NCI-H1105 treated with DMSO at 0.1 percent for 48 hours (cell line): ENCODE results near the gene XPO4.
A peak's percentile ranks its signal among the peaks of the same experiment; 100 is the strongest.

Source experiments
- DNase-seq: peaks from one replicate; lab custom pipeline; 2025; lab: John Stamatoyannopoulos, UW

The XPO4 gene

DNA sequence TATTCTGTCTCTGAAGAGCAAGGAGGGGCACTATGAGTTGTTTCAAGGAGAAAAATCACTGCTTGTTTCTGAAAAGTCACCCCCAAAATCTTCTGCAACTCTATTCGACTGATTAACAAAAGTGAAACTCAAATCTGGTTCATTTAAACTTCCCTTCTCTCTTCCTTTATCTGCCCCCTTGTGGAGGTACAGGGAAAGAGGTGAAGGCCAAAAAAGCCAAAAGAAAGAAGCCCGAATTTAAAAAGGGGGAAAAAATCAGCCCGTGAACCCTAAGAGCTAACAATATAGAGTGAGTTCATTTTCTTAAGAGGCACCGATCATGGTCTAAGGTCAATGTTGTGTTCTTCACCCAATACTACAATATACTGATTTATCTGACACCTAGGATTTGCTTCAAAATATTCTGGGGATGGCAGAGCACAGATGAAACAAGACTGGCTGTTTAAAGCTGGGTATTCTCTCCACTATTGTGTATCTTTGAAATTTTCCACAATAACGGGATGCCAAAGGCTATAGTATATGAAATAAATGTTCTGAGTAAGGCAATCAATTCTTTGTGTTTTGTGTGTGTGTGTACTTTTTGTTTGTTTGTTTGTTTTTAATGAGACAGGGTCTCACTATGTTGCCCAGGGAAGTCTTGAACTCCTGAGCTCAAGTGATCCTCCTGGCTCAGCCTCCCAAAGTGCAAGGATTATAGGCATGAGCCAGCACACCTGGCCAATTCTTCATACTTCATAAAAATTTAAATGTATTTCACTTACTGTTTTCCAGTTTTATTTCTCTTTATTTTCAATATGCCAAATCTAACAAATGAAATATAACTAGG is 73.8 kb downstream of the XPO4 start:
- DNase-seq = peak; percentile 26

GRCh38 chr13:20826843-20827560 is 75.5 kb downstream of the XPO4 start:
- DNase-seq = no peak

DNA sequence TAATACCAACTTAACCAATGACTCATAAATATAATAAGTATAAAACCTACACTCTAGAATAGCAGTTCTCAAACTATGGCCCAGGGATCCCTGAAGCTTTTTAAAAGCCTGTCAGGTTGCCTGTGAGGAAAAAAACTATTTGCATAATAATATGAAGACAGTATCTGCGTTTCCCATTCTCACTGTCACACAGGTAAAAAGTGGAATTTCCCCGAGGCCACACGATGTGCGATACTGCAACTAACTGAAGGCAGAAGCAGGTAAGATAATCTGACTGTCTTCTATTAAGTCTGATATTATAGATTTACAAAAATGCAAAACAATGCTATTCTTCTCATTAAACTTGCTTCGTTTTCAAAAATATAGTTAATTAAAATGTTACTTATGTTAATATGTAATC is 76.2 kb downstream of the XPO4 start:
- no peak for DNase-seq

GRCh38 chr13:20825477-20825875 is 77.1 kb downstream of the XPO4 start:
- peak; percentile 56 for DNase-seq

- no peak for DNase-seq
These were observed 77.6 kb downstream of the XPO4 start for GRCh38 chr13:20824762-20825476.

DNA sequence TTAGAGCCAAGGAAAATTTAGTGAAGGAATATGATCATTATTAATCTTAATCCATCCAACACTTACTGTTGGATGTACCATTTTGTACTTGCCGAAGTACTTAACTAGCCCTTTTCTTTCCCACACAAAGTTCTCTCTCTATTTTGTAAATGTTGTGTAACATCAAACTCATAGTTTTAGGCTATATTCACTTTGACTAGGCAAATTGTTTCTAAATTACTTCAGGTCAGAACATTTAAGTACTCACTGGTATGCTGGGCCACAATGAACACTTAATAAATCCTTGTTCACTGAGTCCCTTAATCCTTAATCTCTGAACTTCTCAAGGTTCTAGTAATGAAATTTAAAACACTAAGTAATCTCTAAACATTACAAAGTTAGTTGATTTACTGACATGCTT is 79.5 kb downstream of the XPO4 start:
- no peak for DNase-seq

GRCh38 chr13:20822406-20822805 is 80.1 kb downstream of the XPO4 start:
- no peak for DNase-seq

DNA sequence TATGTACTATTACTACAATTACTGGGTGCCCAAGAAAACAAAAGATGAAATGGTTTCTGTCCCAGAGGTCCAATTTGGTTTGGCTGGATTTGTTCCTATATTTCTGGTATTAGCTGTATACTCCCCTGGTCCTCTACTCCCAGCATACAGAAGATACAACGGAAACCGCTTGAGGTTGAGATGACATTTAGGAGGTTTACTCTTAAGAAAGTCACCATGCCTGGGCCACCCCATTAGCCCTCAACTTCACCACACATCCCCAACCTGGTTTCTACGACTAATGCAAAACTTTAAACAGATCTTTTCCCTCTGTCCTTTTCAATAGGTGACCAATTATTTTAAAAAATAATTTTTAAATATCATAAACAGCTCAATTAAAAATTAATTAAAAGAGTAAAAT is 82.8 kb downstream of the XPO4 start:
- DNase-seq = no peak

DNA sequence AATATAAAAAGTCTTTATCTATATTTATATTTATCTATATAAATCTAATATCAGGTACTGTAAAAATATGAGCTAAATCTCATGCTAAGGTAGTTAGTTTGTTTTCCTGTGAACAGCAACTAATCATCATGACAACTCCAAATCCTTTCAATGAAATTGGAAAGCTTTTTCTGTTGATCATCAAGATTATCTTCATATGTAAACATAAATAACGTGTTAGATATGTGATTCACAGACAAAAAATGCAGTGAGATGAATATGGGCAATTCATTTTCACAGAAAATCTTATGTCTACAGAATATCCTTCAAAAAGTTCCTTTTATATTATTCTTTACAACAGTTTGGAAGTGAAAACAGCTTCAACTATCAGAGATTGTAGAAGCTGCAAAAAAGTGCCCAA is 87.1 kb downstream of the XPO4 start:
- DNase-seq = no peak

- DNase-seq = peak; percentile 80
These were observed 88.2 kb downstream of the XPO4 start for GRCh38 chr13:20814224-20814910.

GRCh38 chr13:20812890-20813289 is 89.7 kb downstream of the XPO4 start:
- no peak for DNase-seq

GRCh38 chr13:20810808-20811207 is 91.7 kb downstream of the XPO4 start:
- no peak for DNase-seq

DNA sequence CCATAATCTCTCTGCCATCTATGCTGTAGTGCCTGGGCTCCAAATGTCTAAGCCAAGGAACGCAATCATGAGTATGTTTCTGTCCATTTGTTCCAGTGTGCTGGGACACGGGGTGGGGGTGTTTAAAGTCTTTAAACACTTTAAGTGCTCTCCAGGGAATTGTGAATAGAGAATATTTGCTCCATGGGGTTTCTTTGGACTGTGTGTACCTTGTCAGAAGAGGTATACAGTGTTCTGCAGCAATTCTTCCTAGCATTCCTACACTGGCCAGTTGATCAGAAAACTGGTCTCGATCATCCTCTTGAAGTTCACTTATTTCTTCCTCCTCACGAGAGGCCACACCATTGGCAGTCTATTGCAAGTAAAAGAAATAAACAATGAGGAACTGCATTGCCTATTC is 93.7 kb downstream of the XPO4 start:
- no peak for DNase-seq

DNA sequence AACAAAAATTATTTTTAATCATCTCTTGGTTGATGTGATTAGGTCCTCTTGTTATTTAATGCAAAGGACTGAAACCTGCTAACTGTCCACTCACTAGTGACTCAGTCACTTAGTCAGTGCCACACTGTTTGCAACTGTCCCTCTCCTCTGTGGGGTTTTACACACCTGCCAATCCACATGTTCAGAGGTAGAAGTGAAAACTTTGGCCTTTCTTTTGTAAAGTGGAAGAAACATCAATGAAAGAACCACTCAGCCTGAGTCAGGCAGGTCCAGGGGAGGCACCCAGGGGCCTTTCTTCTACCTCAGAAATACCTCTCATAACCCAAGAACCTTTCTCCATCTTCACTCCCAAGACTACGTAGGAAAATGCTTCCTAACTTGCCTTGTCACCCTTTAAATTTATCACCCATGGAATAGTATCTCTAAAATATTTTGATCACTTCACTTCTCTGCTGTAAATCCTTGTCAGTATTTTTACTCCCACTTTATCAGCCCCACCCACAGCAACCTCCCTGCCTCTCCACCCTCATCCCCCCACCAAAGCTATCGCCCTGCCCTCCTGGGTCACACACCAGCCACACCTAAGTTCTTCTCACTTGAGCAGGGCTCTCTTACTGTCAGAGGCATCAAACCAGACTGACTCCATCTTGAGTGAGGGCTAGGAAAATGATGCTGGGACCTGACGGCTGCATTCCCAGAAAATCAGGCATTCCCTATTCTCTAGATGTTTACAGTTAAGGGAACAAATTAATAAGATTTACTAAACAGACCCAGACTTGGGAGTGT is 99.2 kb downstream of the XPO4 start:
- no peak for DNase-seq

DNA sequence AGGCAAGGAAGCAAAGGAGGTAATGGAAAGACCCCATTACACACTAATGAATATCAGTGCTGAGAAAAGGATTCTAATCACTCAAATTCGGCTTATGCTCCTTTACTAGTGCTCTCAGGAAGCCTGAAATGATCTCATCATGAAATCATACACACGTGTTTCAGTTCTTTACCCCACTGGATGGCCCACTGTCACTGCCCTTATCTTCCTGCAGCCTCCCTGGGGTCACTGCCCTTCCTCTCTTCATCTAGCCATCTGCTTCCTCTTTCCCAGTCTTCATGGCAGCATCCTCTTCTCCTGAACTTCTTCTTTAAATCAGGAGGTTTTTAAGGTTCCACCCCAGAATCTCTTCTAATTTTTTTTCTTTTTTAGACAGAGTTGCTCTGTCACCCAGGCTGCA is 100.8 kb downstream of the XPO4 start:
- DNase-seq = no peak

DNA sequence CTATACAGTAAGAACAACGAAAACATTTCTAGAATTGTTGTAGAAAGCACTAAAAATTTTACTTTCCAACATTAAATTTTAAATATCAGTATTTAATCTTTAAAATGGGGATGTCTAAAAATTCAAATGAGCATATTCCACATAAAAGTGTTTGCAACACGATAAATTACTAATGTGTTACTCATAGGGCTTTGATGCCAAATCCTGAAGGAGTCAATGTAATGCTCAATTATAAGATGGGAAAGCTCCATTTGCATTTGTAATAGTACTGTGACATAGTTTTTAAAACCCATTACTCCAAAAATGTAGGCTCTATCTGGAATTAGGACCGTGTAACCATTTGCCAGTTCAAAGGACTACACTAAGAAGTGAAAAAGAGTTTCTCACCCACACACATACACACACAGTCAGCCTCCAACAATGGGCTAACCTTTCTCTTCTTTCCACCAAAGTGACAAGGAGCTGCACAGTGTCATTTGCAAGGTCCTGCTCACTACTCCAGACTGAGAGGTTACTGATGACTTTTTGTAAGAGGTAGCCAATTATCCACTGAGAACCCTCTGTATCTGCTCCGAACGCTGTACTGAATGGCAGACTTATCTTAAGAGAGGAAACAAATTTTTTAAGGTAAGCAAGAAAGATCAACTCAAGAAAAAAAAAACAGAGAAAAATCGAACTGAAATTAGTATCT is 102.7 kb downstream of the XPO4 start:
- no peak for DNase-seq

DNA sequence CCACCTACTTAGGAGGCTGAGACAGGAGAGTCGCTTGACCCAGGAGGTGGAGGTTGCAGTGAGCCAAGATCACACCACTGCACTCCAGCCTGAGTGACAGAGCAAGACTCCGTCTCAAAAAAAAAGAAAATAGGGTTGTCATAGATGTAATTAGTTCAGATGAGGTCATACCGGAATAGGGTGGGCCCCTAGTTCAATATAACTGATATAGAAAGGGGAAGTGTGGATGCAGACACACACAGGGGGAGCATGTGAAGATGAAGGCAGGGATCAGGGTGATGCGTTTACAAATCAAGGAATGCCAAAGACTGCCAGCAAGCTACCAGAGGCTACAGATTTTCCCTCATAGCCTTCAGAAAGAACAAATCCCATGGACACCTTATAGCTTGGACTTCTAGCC is 104.5 kb downstream of the XPO4 start:
- DNase-seq = no peak

GRCh38 chr13:20796791-20797508 is 105.6 kb downstream of the XPO4 start:
- no peak for DNase-seq

DNA sequence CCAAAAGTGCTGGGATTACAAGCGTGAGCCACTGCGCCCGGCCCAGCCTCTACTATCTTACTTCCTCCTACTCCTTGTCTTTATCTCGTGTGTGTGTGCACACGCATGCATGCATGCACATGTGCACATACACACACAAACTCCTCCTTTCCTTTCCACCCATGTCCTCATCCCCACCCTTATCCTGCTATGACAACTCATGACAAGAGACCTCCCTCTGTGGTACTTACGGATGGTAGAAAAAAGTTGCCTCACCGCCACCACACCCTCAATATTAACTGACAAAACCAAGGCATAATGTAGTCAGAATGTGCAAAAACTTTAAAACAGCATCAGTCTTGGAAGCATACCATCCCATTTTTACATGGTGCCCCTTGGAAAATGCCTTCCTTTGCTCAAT is 112.9 kb downstream of the XPO4 start:
- DNase-seq = no peak

DNA sequence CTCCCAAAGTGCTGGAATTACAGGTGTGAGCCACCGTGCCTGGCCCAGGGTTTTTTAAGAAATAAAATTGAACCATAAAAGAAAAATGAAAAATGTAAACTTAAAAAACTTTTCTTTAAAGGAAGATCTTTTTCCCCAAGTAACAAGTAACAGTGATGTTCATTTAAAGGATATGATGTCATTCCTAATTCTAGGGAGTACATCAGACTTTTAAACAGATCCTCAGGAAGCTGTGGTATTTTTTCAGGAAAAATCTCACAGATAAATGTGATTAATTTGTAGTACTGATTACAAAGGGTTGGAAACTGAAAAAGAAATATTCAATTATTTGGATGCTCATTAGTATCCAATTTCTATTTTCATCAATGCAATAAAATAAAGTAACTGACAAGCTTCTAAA is 114.2 kb downstream of the XPO4 start:
- no peak for DNase-seq
